GM12878 (cell line): Measurements from ENCODE around the gene EEF1AKMT3. TPM values are rescaled to one million over a fixed set of nuclear protein-coding genes. Genes with fewer than 3 reads are reported as not detected.

Experiments used
- ATAC-seq: fragments of 200-7000 bp; cut with Tn5 transposase; 3 replicates; pipeline ENCODE4 v1.9.1; 2020; ENCODE audit warnings: mild to moderate bottlenecking, moderate library complexity
- BruUV-seq: library from RNA; stranded (reverse); fragments of 400-500 nt; replicated peaks from 2 replicates; lab custom pipeline; 2021; lab: Mats Ljungman, UMichigan
- CTCF ChIA-PET: fragments of 300-600 bp; sonication (Branson Sonifier 250); formaldehyde crosslinking; extraction: SDS; loops from one replicate; lab custom pipeline; 2021; ENCODE audit warnings: inconsistent platforms; lab: Yijun Ruan, JAX
- POLR2A ChIA-PET: fragments of 350-600 bp; formaldehyde crosslinking; extraction: SDS; loops from one replicate; lab custom pipeline; 2021; ENCODE audit warnings: inconsistent platforms; lab: Charles Lee
- RAD21 ChIA-PET: fragments of 300-600 bp; sonication (Branson Sonifier 250); formaldehyde crosslinking; loops from one replicate; lab custom pipeline; 2023; ENCODE audit warnings: antibody characterized with exemption; ENCODE audit not compliant: unreplicated experiment; lab: Charles Lee
- SMC1A ChIA-PET: fragments of 300-600 bp; sonication (Branson Sonifier 250); formaldehyde crosslinking; loops from one replicate; lab custom pipeline; 2023; ENCODE audit not compliant: unreplicated experiment, uncharacterized antibody; lab: Charles Lee
- DNase-seq: peaks from one replicate; pipeline ENCODE4 v3.0.0-alpha.2; 2011; ENCODE audit warnings: low read depth, low spot score
- FAIRE-seq: peaks from 3 replicates; lab custom pipeline; 2011; peaks lifted over from hg19 to GRCh38; lab: Jason Lieb, UNC
- H2AFZ ChIP-seq: 2 replicates; pipeline ENCODE4 v1.6.0; 2011; ENCODE audit warnings: low read depth, low read length, control low read depth; ENCODE audit not compliant: control insufficient read depth
- H3K27ac ChIP-seq: 2 replicates; pipeline ENCODE4 v1.5.1; 2011; ENCODE audit warnings: control low read depth; ENCODE audit not compliant: control insufficient read depth, insufficient read depth
- H3K27me3 ChIP-seq, 2 experiments: replicated peaks in 1 of 2; 2 replicates each; pipeline versions ENCODE4 v1.6.0 to v1.6.1; 2011; ENCODE audit warnings: low read length in 1 of 2; ENCODE audit not compliant: control insufficient read depth in 2 of 2, insufficient read depth in 2 of 2
- H3K36me3 ChIP-seq, 2 experiments: 2 replicates each; pipeline ENCODE4 v1.5.1; 2011; ENCODE audit warnings: low read length in 1 of 2; ENCODE audit not compliant: control insufficient read depth in 2 of 2, insufficient read depth in 2 of 2
- H3K4me1 ChIP-seq: 2 replicates; pipeline ENCODE4 v1.6.1; 2011; ENCODE audit warnings: mild to moderate bottlenecking, low read length, moderate library complexity, mixed read lengths; ENCODE audit not compliant: control insufficient read depth, insufficient read depth
- H3K4me2 ChIP-seq: 2 replicates; pipeline ENCODE4 v1.6.0; 2011; ENCODE audit warnings: control low read depth; ENCODE audit not compliant: control insufficient read depth, insufficient read depth
- H3K4me3 ChIP-seq: fragments of 200-600 bp; sonication (generic); 2 replicates; pipeline ENCODE4 v1.5.1; 2016
- H3K79me2 ChIP-seq: 2 replicates; pipeline ENCODE4 v1.6.0; 2011; ENCODE audit warnings: low read length; ENCODE audit not compliant: control insufficient read depth, insufficient read depth
- H3K9ac ChIP-seq: 2 replicates; pipeline ENCODE4 v1.8.0; 2011; ENCODE audit warnings: low read length, control low read depth, mixed read lengths; ENCODE audit not compliant: control insufficient read depth, insufficient read depth
- H3K9me3 ChIP-seq: replicated peaks from 3 replicates; pipeline ENCODE4 v1.5.1; 2011; ENCODE audit warnings: mild to moderate bottlenecking, low read length; ENCODE audit not compliant: control insufficient read depth, insufficient read depth
- H4K20me1 ChIP-seq: 2 replicates; pipeline ENCODE4 v1.6.0; 2011; ENCODE audit not compliant: control insufficient read depth, insufficient read depth
- CEBPZ ChIP-seq: fragments of 150-350 bp; IDR thresholded peaks from 2 replicates; pipeline ENCODE4 v1.6.1; 2016; ENCODE audit warnings: low read depth, low read length
- CHD1 ChIP-seq: IDR thresholded peaks from 2 replicates; pipeline ENCODE4 v1.6.1; 2012; ENCODE audit warnings: low read depth, low read length, improper control_type of control experiment
- IKZF1 ChIP-seq: fragments of 450-650 bp; conservative IDR thresholded peaks from 2 replicates; pipeline ENCODE4 v1.6.1; 2017; ENCODE audit warnings: antibody characterized with exemption, mild to moderate bottlenecking
- MXI1 ChIP-seq: fragments of 150-350 bp; IDR thresholded peaks from 2 replicates; pipeline ENCODE4 v1.6.1; 2011; ENCODE audit warnings: low read depth, mild to moderate bottlenecking, inconsistent platforms, low read length, improper control_type of control experiment
- NFXL1 ChIP-seq: fragments of 450-650 bp; IDR thresholded peaks from 2 replicates; pipeline ENCODE4 v1.6.1; 2017; ENCODE audit warnings: antibody characterized with exemption, mild to moderate bottlenecking, borderline replicate concordance
- POU2F2 ChIP-seq: IDR thresholded peaks from 3 replicates; pipeline ENCODE4 v1.6.1; 2011; ENCODE audit warnings: low read depth, mild to moderate bottlenecking, low read length, borderline replicate concordance
- SMC3 ChIP-seq: IDR thresholded peaks from 2 replicates; pipeline ENCODE4 v1.6.1; 2011; ENCODE audit warnings: low read length, improper control_type of control experiment, borderline replicate concordance
- ZNF592 ChIP-seq: fragments of 450-650 bp; IDR thresholded peaks from 2 replicates; pipeline ENCODE4 v1.6.1; 2017; ENCODE audit warnings: mild to moderate bottlenecking, moderate library complexity
- WGBS: methylation state at CpG from one replicate; pipeline ENCODE4 v1.1.6; 2016; ENCODE audit warnings: low lambda C conversion rate; ENCODE audit not compliant: insufficient replicate concordance, insufficient coverage; ENCODE audit errors: missing lambda C conversion rate; 5-methylcytosine and 5-hydroxymethylcytosine counted together
- in situ Hi-C: fragments of 300-500 bp; cut with MboI; formaldehyde crosslinking; loops from 9 replicates; pipeline ENCODE4 v1.14.3; 2018; ENCODE audit warnings: mixed read lengths
- intact Hi-C: fragments of 100-400 bp; cut with micrococcal nuclease; formaldehyde crosslinking; loops from one replicate; pipeline ENCODE4 v1.14.2; 2022; ENCODE audit not compliant: unreplicated experiment
- polyA plus RNA-seq, 11 experiments: library from polyadenylated mRNA; depleted of rRNA in 4 of 11; unstranded in 6 of 11; stranded (reverse) in 5 of 11; fragments of >200 nt; fragmentation: Nextera tagmentation in 4 of 11; fragmentation: Illumina TruSeq in 1 of 11; extraction: Ambion mirVana in 4 of 11; extraction: Trizol in 1 of 11; gene quantifications; 1 replicate in 1 of 11; 2 replicates in 10 of 11; pipeline versions ENCODE4 v1.2.1 to v1.2.3, GENCODE V29; 2011 to 2016; ENCODE audit warnings: inconsistent platforms in 2 of 11, missing spikeins in 2 of 11, low read depth in 1 of 11
- total RNA-seq, 4 experiments: library from RNA; depleted of rRNA in 3 of 4; stranded (reverse); fragments of >200 nt in 3 of 4; fragmentation: Illumina TruSeq in 1 of 4; extraction: Trizol in 1 of 4; gene quantifications; 2 replicates each; pipeline versions ENCODE4 v1.2.1 to v1.2.3, GENCODE V29; 2013 to 2021
- TF ChIP-seq, protein P1 (sequence below): fragments of 450-650 bp; IDR thresholded peaks from 2 replicates; pipeline ENCODE4 v1.6.1; 2017; ENCODE audit warnings: mild to moderate bottlenecking
- TF ChIP-seq, protein P2 (sequence below), 3 experiments: IDR thresholded peaks in 2 of 3; conservative IDR thresholded peaks in 1 of 3; 2 replicates each; pipeline ENCODE4 v1.5.1; 2011; ENCODE audit warnings: low read depth in 3 of 3, low read length in 3 of 3, mild to moderate bottlenecking in 3 of 3, control low read depth in 2 of 3, moderate library complexity in 2 of 3, inconsistent platforms in 1 of 3, mixed read lengths in 1 of 3; ENCODE audit not compliant: control insufficient read depth in 2 of 3, insufficient read depth in 1 of 3; ENCODE audit errors: extremely low read depth in 1 of 3

The EEF1AKMT3 gene
- total and polyA plus RNA-seq, 10 of the 15 experiments (the other 5 are each of a cell fraction or from before 2014, with no cell fraction given), result 1.2 to 8.2 (median 3.5) TPM

DNA sequence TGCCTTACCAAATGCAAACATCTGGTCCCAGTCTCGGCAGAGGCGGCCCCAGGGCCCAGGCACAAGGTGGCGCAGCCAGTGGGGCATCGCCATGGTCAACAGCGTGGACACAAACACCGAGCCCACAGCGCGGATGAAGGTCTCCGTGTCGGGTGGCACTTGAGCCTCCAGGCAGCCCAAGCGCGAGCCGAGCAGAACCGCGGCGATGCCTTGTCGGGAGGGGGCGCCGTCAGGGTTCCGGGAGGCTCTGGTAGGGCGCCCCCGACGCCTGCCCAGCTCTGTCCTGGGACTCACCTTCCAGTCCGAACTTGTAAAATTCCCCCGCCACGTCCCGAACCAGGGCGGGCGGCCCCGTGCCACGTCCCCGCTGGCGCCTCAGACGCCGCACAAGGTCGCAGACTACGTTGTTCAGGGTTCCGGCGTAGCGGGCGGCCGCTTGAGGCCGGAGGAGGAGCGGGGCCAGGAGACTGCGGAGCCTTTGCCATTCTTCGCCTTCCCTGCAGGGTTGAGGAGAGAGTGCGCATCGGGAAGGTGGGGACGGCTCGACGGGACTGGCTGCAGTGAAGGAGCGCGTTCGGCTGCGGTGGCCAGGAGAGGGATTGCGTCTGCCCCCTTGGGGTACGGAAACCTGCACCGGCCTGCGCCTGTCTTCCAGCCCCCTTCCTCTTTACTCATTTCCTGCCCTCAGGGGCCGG is 7.3 kb upstream of the EEF1AKMT3 start:
- Histone ChIP-seq H2AFZ (peak overlapping the region; percentile 81), H3K79me2 (no peaks in the 10 kb centered on the region), H3K9me3 (no peaks in the 10 kb centered on the region), H3K27me3 (peaks cover 11 to 23% of the 10 kb centered on the region in 2 experiments; a peak in 3 of 4 replicates), H3K4me3 (peak overlapping the region; percentile 65; the same call in 1 of the 2 replicates), H4K20me1 (no peaks in the 10 kb centered on the region), H3K27ac (no peak overlapping the region), H3K9ac (peak overlapping the region; percentile 20; the same call in 1 of the 2 replicates), H3K4me1 (peaks cover 22% of the 10 kb centered on the region), H3K4me2 (peak overlapping the region; percentile 95), H3K36me3 (no peaks in the 10 kb centered on the region; a peak in 1 of 4 replicates)
- DNase-seq (no peak), FAIRE-seq (no peak), ATAC-seq (peak; percentile 84)
- RAD21 ChIA-PET, result no interaction called here
- 4% methylated on average over 60 of the region's 60 CpGs for WGBS
- SMC1A ChIA-PET, result interaction anchor here (1.7 kb wide), 1 partner anchor 9 kb away, joined by 5 read pairs; no protein-coding TSS in a partner anchor
- CTCF ChIA-PET, result interaction anchor here (0.7 to 7.3 kb wide), 5 partner anchors 10 to 120 kb away, joined by 3 to 62 read pairs (median 3); partner anchors contain the start of gene MARCHF9
- no TSS peak for BruUV-seq
- POLR2A ChIA-PET, result interaction anchor here (0.6 to 1.5 kb wide), 2 partner anchors 9 to 1089 kb away, joined by 4 to 5 read pairs; no protein-coding TSS in a partner anchor
- intact Hi-C loops (no loop called here), in situ Hi-C loops (no loop called here)
- TF ChIP-seq MXI1 (no peak), POU2F2 (no peak), ZNF592 (no peak), CEBPZ (no peak), NFXL1 (no peak), SMC3 (peak; percentile 4; the same call in 1 of the 2 replicates), IKZF1 (peak; percentile 44), CHD1 (no peak)
- TF ChIP-seq, protein P1, sequence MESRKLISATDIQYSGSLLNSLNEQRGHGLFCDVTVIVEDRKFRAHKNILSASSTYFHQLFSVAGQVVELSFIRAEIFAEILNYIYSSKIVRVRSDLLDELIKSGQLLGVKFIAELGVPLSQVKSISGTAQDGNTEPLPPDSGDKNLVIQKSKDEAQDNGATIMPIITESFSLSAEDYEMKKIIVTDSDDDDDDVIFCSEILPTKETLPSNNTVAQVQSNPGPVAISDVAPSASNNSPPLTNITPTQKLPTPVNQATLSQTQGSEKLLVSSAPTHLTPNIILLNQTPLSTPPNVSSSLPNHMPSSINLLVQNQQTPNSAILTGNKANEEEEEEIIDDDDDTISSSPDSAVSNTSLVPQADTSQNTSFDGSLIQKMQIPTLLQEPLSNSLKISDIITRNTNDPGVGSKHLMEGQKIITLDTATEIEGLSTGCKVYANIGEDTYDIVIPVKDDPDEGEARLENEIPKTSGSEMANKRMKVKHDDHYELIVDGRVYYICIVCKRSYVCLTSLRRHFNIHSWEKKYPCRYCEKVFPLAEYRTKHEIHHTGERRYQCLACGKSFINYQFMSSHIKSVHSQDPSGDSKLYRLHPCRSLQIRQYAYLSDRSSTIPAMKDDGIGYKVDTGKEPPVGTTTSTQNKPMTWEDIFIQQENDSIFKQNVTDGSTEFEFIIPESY, result no peak
- TF ChIP-seq, protein P2, sequence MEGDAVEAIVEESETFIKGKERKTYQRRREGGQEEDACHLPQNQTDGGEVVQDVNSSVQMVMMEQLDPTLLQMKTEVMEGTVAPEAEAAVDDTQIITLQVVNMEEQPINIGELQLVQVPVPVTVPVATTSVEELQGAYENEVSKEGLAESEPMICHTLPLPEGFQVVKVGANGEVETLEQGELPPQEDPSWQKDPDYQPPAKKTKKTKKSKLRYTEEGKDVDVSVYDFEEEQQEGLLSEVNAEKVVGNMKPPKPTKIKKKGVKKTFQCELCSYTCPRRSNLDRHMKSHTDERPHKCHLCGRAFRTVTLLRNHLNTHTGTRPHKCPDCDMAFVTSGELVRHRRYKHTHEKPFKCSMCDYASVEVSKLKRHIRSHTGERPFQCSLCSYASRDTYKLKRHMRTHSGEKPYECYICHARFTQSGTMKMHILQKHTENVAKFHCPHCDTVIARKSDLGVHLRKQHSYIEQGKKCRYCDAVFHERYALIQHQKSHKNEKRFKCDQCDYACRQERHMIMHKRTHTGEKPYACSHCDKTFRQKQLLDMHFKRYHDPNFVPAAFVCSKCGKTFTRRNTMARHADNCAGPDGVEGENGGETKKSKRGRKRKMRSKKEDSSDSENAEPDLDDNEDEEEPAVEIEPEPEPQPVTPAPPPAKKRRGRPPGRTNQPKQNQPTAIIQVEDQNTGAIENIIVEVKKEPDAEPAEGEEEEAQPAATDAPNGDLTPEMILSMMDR (IDR thresholded peaks at IDR 0.05 in 2 of 3, conservative IDR thresholded peaks at IDR 0.05 in 1 of 3; ENCODE audit: control insufficient read depth in 2 of 3, extremely low read depth in 1 of 3, insufficient read depth in 1 of 3, low read depth in 3 of 3, low read length in 3 of 3), result peak; percentile 35 to 45 (median 42)
